ENCODE results near the gene YOD1.
A peak's percentile ranks its signal among the peaks of the same experiment; 100 is the strongest.

YOD1 gene

GRCh38 chr1:207004931-207005830 lies 45.8 kb downstream of the YOD1 start:
- DNase-seq, result peak; percentile 81

GRCh38 chr1:207003210-207003609 lies 47.8 kb downstream of the YOD1 start:
- DNase-seq, result no peak

GRCh38 chr1:207002724-207003146 lies 48.3 kb downstream of the YOD1 start:
- no peak for DNase-seq

- DNase-seq, result no peak
Observed at GRCh38 chr1:207001492-207002245, 49.3 kb downstream of the YOD1 start.

- no peak for DNase-seq
Observed at GRCh38 chr1:207000651-207001291, 50.2 kb downstream of the YOD1 start.

- no peak for DNase-seq
Observed at GRCh38 chr1:206998816-206999215, 52.2 kb downstream of the YOD1 start.

Data from fibroblast of skin of back (primary cell).